NCI-H526 (cell line): Measurements from ENCODE around the gene ADAM15.
A peak's percentile ranks its signal among the peaks of the same experiment; 100 is the strongest.

Experiments used
- DNase-seq, 2 experiments: peaks; one replicate each; lab custom pipeline; 2025; lab: John Stamatoyannopoulos, UW

Gene ADAM15

DNA sequence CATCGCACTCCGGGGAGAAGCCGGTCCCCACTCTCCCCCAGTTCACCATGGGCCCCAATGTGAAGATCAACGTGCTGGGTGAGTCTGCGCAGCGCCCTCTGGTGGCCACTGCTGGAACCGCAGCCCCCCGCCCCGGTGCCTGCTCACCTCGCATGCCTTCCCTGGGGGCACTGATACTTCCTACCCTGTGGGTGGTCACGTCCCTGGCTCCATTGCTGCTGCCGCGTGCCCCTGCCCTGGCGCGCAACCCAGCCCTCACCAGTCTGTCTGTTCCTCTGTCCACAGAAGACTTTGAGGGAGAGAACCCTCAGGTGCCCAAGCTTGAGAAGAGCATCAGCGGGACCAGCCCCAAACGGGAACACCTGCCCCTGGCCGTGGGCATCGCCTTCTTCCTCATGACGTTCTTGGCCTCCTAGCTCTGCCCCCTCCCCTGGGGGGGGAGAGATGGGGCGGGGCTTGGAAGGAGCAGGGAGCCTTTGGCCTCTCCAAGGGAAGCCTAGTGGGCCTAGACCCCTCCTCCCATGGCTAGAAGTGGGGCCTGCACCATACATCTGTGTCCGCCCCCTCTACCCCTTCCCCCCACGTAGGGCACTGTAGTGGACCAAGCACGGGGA lies 35.1 kb downstream of the ADAM15 start:
- peak; percentile 72 to 89 for DNase-seq

DNA sequence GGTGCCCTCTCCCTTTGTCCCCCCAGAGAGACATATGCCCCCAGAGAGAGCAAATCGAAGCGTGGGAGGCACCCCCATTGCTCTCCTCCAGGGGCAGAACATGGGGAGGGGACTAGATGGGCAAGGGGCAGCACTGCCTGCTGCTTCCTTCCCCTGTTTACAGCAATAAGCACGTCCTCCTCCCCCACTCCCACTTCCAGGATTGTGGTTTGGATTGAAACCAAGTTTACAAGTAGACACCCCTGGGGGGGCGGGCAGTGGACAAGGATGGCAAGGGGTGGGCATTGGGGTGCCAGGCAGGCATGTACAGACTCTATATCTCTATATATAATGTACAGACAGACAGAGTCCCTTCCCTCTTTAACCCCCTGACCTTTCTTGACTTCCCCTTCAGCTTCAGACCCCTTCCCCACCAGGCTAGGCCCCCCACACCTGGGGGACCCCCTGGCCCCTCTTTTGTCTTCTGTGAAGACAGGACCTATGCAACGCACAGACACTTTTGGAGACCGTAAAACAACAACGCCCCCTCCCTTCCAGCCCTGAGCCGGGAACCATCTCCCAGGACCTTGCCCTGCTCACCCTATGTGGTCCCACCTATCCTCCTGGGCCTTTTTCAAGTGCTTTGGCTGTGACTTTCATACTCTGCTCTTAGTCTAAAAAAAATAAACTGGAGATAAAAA lies 35.9 kb downstream of the ADAM15 start:
- DNase-seq: no peak

DNA sequence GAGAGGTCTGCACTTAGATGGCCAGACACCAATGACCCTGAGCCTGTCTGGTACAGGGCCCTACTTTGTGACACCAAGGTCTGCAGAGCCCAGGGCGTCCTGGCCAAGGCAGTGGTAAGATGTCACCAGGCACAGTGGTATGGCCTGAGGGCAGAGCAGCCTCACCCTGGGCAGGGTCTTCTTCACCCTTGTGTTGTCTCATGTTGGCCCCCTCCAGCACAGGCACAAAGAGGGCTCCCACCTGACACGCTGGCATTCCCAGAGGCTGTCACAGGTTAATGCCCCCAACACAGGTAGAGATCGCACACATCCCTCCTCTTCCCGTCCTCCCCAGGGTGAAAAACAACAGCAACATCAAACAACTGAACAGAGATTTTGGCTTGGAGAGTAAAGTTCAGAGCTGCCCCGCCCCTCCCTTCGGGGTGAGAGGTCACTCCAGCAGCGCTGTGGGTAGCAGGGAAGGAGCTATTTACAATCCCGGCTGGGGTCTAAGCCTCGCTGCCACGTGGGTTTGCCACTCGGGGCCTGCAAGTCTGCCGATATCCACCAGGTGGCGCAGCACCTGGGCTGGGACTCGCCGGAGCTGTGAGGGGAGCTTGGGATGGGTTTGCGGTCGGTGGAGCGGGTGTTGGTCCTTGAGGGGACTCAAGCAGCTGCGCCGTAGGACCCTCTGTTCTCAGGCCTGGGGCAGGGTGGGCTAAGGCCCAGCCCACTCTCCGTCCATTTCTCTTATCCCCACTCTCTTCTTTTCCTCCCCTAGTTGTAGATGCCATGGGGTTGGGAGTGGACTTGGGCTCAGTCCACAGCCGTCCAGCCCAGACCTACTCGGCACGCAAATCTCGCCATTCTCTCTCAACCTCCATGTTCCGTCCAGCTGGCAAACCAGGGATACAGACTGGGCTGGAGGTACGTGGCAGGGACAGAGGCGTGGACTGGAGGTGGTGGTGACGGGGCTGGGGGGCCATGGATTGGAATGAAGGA lies 40.2 kb downstream of the ADAM15 start:
- DNase-seq: peak; percentile 86 to 97

DNA sequence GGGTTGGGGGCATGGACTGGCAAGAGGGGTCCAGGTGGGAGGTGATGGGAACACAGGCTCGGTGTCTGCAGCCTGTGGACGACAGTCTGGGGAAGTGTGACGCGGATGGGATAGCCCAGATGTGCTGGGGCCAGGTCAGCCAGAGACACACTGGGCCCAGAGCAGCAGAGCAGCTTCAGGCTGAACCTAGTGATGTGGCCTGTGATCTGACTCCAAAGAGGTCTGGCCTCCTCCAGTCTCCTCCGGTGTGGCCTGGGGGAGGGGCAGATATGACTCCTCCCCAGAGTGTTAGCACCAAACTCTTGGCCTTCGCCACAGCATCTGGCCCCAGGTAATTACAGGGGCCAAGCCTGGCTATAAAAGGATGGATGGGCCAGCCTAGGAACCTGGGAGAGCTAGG lies 41.0 kb downstream of the ADAM15 start:
- no peak for DNase-seq

DNA sequence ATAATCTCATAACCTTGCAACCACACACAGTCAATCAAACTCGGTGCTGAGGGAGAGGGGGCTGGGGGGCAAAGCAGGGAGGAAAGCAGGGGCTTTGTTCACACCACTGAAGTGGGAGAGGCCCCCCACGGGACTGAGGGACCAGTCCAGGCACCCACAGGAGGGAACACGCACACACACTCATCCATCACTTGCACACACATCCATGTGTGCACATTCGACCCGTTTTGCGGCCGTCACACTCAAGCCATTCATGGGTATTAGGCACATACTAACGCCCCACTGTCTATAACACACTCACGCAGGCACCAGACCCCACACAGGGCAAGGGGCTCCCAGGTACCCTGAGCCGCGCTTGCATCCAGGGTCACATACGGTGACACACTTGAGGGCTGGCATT lies 41.5 kb downstream of the ADAM15 start:
- no peak for DNase-seq

DNA sequence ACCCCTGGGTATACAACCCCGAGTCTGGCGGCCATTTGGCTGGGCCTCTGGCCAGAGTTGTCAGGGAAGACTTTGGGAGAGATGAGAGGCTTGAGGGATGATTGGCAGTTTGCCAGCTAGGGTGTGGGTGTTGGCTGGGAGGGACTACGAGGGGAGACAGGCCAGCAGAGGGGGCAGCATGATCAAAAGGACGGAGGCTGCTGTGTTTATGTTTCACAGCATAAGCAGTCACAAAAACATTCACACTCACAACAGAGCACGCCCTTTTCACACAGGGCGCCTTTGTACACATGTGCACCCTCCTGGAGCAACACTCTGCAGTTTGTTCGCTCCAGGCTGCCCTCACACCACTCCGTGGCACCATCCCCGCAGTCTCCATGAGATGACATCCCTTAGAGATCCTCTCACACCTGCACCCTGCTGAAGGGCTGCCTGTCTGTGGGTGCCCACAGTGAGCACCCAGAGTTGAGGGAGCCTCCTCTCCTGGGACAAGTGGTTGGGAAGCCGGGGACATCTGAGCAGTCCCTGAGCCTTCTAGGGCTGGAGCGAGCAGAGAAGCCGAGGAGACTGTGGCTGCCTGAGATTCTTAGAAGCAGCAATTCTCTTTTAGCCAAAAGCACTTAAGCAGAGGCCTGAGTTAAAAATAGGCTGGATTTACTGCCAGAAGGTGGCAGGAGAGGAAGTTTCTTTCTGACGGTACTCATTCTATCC lies 43.0 kb downstream of the ADAM15 start:
- DNase-seq: peak; percentile 79 to 86

DNA sequence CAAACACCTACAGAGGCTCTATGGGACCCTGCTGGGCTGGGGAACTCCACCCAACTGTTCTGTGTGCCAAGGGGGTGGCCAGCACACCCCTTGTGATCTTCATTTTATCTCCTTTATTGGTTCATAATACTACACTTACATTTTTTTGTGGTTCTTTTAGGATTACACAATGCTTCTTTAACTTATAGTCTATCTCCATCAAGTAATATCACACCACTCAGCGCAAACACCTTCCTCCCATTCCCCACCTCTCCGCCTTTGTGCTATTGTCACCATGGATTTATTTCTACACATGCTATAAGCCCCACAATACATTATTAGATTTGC lies 43.5 kb downstream of the ADAM15 start:
- no peak for DNase-seq

DNA sequence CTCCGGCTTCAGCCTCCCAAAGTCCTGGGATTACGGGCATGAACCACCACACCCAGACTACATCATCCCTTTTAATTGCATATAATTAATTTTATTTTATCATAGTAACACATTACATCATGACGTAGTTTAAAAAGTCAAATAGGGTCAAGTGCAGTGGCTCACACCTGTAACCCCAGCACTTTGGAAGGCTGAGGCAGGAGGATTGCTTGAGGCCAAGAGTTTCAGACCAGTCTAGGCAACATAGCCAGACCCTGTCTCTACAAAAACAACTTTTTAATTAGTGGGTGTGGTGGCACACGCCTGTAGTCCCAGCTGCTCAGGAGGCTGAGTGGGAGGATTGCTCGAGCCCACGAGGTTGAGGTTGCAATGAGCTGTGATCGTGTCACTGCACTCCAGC lies 48.2 kb downstream of the ADAM15 start:
- DNase-seq: no peak

DNA sequence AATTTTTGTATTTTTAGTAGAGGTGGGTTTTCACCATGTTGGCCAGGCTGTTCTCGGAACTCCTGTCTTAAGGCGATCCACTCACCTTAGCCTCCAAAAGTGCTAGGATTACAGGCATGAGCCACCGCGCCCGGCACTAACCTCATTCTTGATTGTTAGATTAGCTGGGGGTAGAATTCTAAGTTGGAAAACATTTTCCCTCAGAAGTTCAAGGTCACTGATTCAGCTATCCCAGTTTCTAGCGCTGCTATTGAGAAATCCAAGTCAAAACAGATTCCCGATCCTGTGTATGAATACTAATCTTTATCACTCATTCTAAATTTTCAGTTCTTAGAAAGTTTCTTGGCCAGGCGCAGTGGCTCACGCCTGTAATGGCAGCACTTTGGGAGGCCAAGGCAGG lies 52.2 kb downstream of the ADAM15 start:
- DNase-seq: no peak

DNA sequence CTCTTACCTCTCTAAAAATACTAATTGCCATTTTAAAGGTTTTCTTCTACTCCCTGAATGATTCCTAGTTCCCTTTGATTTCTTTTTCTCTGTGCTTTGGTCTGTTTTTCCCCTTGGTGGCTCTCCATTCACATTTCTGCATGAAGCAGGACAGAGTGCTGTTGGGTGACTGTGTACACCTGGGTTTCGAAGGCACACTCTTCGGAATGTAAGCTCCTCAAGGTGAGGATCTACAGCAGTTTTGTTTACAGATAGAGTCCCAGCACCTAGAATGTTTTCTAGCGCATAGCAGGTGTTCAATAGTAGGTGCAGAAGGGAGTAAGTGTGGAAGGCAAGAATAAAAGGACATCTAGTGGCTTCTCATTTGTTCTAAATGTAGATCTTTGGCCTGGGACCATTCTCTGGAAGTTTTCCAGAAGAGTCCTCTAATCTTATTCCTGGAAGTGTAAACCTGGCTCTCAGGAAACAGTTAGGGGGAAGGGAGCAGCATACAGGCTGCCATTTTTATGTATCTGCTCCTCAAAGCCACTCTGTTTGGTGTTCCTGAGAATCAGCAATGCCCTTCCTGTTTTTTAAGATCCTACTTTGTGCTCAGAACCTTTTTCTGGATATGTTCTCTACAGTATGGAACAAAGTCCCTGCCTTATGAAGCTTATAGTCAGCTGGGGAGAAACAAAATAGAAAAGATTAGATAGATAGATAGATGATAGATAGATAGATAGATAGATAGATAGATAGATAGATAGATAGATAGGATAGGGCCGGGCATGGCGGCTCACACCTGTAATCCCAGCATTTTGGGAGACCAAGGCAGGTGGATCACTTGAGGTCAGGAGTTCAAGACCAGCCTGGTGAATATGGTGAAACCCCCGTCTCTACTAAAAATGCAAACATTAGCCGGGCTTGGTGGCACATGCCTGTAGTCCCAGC lies 53.8 kb downstream of the ADAM15 start:
- DNase-seq: no peak

DNA sequence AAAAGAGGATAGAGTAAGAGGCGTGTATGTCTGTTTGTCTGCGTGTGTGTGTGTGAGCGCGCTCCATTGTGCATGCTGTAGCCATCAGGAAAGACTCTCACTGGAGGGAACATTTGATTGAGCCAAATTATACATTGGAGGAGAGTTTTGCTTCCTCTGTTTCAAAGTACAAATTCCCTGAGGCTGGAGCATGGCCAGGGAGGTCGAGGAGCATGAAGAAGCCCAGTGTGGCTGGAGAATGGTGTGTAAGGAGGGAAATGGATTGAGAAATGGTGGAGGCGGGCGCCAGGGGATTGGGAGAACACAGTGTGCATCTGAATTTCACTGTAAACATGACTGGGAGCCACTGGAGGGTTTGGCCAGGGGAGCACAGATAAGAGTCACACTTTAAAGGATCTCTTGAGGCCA lies 54.5 kb downstream of the ADAM15 start:
- no peak for DNase-seq

DNA sequence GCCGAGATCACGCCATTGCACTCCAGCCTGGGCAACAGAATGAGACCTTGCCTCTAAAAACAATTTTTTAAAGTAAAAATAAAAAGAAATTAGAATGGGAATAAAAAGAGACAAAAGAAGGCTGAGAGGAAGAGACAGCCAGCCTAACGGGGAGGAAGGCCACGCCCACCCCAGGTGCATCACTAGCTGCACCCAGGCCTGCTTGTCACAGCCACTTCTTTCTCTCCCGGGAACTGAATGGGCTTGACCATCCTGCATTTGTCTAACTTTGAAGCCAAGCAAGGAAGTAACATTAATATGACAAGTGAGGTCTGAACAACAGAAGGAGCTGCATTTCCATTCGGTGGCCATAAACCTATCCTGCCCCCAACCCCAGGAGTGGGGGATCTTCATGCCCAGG lies 55.7 kb downstream of the ADAM15 start:
- peak in 1 of 2 experiments; percentile 53 for DNase-seq

DNA sequence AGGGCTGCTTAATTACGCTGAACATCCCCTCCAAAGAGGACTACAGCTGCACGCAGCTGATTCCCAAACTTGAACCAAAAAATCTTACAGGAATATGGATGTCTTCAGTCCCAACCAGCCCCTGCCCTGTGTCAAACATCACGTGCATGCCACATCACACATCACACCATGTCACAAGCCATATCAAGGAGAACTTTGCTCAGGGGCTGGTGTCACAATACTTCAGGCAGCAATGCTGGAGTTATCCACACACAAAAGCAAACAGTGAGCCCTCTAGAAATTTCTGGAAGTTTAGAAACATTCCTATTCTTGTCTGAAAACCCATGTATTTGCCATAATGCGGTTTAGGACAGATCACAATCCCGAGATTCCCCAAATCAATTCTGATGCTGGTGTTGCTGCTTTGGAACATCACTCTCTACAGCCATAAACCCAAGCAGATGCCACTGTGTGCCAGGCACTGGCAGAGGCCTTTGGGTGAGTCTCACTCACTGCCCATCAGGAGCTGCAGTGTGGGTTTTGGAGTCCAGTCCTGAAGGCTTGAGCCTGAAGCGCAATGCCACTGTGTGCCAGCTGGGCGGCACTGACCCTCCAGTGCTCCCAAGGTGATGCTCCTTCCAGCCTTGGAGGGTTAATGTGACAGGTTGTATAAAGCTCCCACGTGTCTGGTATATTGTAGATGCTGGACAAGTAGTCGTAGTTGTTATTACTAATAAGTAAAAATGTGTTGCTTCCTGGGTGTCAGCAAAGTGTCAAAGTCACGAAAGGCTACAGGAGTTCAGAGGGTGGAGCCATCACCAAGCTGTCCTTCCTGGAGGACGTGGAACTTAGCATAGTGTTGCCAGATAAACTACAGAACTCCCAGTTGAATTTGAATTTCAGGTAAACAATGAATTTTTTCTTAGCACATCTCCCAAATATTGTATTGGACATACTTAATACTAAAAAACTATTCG lies 56.5 kb downstream of the ADAM15 start:
- no peak for DNase-seq

DNA sequence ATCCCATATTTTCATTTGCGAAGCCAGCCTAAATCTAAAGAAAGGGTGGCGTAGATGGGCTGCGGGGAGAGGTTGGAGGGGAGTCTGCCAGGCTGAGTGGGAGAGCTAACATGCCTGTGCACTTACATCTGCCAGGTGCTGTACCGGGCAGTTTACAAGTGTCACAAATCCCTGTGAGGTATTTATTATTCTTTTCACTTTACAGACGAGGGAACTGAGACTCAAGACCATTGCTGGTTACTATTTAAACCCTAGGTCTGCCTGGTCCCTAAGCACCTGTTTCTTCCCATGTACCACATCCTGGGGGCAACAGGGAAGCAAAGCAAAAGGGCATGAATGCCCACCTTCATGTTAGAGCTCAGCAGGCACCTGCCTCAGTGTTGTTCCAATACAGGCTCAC lies 57.2 kb downstream of the ADAM15 start:
- no peak for DNase-seq

DNA sequence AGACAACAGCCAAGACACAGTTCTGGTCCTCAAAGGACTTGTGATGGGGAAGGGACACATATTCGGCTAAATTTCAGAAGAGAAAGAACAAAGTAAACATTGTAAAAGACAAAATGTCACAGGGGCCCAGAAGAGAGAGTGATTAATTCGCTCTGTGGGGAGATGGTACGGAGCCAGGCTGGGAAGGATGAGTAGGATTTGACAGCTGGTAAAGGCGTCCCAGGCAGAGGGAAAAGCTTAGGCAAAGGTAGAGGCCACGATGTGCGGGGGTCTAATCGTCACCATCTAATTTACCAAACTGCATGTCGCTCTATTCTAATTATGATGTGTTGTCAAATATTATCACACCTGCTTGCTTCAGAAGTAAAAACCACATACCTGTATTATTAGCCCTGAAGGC lies 59.3 kb downstream of the ADAM15 start:
- no peak for DNase-seq

DNA sequence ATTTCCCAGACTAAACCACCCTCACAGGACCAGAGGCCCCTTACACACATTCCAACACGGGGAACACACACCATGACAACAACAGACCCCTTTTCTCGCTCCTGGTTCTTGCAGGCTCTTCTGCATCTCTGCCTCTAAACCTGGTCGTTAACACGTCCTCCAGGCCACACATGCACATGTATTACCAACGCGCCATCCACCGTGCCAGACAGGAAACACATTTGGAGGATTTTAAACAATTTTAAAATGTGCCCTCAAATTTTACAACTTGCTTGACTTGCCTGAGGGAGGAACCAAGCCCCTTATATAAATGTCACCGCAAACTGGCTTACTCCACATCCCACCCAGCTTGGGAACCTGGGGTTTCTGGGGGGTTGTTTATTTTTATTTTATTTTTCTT lies 59.7 kb downstream of the ADAM15 start:
- no peak for DNase-seq
